ENCODE measurements around the gene SEMA6A. TPM values are rescaled to one million over a fixed set of nuclear protein-coding genes. Genes with fewer than 3 reads are reported as not detected.

Gene SEMA6A
- total RNA-seq, 4 donors from 2014 or later: 2.5 to 6.5 (median 2.7) TPM

GRCh38 chr5:116573702-116574366 lies 789 bp downstream of the SEMA6A start:
- no peaks in the 10 kb centered on the region for H3K9me3 ChIP-seq
- no peaks in the 10 kb centered on the region for H3K36me3 ChIP-seq
- H3K4me3 ChIP-seq: peak overlapping the region; percentile 50 to 67 (median 60)
- ATAC-seq (no peak), DNase-seq (no peak)
- no peak for TF ChIP-seq CTCF (IDR thresholded peaks at IDR 0.05 in 4 of 5, conservative IDR thresholded peaks at IDR 0.05 in 1 of 5)
- no peak for TF ChIP-seq POLR2A (IDR thresholded peaks at IDR 0.05)
- peaks cover 13 to 30% of the 10 kb centered on the region in 2 donors for H3K4me1 ChIP-seq
- peaks cover 56 to 60% (median 59%) of the 10 kb centered on the region in 3 donors for H3K27me3 ChIP-seq
- intact Hi-C loops (cut with DNase I; ENCODE audit: low total_unique reads) (loop anchor here (2.0 to 10.0 kb wide), 2 partner anchors 79 to 439 kb away; no protein-coding TSS in a partner anchor), in situ Hi-C loops (cut with MboI; ENCODE audit: low sequenced_read_pairs in 4 of 4) (loop anchor here in 1 of 4 donors (25.0 kb wide), 1 partner anchor 437 kb away; no protein-coding TSS in a partner anchor)
- peak overlapping the region; percentile 60 to 77 (median 72) for H3K27ac ChIP-seq

- peak overlapping the region; percentile 60 to 77 (median 72) for H3K27ac ChIP-seq
- no peaks in the 10 kb centered on the region for H3K36me3 ChIP-seq
- peak overlapping the region; percentile 50 to 67 (median 60) for H3K4me3 ChIP-seq
- in situ Hi-C loops (cut with MboI; ENCODE audit: low sequenced_read_pairs in 4 of 4) (loop anchor here in 1 of 4 donors (25.0 kb wide), 1 partner anchor 436 kb away; no protein-coding TSS in a partner anchor), intact Hi-C loops (cut with DNase I; ENCODE audit: low total_unique reads) (loop anchor here (10.0 kb wide), 1 partner anchor 438 kb away; no protein-coding TSS in a partner anchor)
- peaks cover 61 to 66% (median 62%) of the 10 kb centered on the region in 3 donors for H3K27me3 ChIP-seq
- no peaks in the 10 kb centered on the region for H3K9me3 ChIP-seq
- TF ChIP-seq POLR2A (IDR thresholded peaks at IDR 0.05) (no peak), CTCF (IDR thresholded peaks at IDR 0.05 in 4 of 5, conservative IDR thresholded peaks at IDR 0.05 in 1 of 5) (no peak)
- ATAC-seq (peak in 1 of 2 donors; percentile 3), DNase-seq (no peak)
- peaks cover 13 to 30% of the 10 kb centered on the region in 2 donors for H3K4me1 ChIP-seq
These were observed 1.3 kb downstream of the SEMA6A start for GRCh38 chr5:116573279-116573701.

- H3K27me3 ChIP-seq: peaks cover 63 to 72% (median 66%) of the 10 kb centered on the region in 3 donors
- peak overlapping the region; percentile 50 to 67 (median 60) for H3K4me3 ChIP-seq
- ATAC-seq: no peak
- intact Hi-C loops (cut with DNase I; ENCODE audit: low total_unique reads) (loop anchor here (10.0 kb wide), 1 partner anchor 438 kb away; no protein-coding TSS in a partner anchor), in situ Hi-C loops (cut with MboI; ENCODE audit: low sequenced_read_pairs in 4 of 4) (loop anchor here in 1 of 4 donors (25.0 kb wide), 1 partner anchor 435 kb away; no protein-coding TSS in a partner anchor)
- no peaks in the 10 kb centered on the region for H3K36me3 ChIP-seq
- TF ChIP-seq CTCF (IDR thresholded peaks at IDR 0.05 in 4 of 5, conservative IDR thresholded peaks at IDR 0.05 in 1 of 5) (peak in 1 of 5 experiments; percentile 19), POLR2A (IDR thresholded peaks at IDR 0.05) (no peak)
- peak overlapping the region; percentile 60 to 77 (median 72) for H3K27ac ChIP-seq
- no peak for DNase-seq
- H3K4me1 ChIP-seq: peaks cover 13 to 30% of the 10 kb centered on the region in 2 donors
- H3K9me3 ChIP-seq: no peaks in the 10 kb centered on the region
These were observed 2.0 kb downstream of the SEMA6A start for GRCh38 chr5:116572350-116573278.

- TF ChIP-seq POLR2A (IDR thresholded peaks at IDR 0.05): no peak
- TF ChIP-seq CTCF (IDR thresholded peaks at IDR 0.05 in 4 of 5, conservative IDR thresholded peaks at IDR 0.05 in 1 of 5): no peak
- Histone ChIP-seq H3K9me3 (no peaks in the 10 kb centered on the region), H3K4me3 (peak overlapping the region; percentile 50 to 67 (median 60)), H3K4me1 (peaks cover 13 to 30% of the 10 kb centered on the region in 2 donors), H3K27ac (peak overlapping the region in 2 of 4 donors; percentile 60 to 77), H3K27me3 (peaks cover 63 to 76% (median 70%) of the 10 kb centered on the region in 3 donors), H3K36me3 (no peaks in the 10 kb centered on the region)
- in situ Hi-C loops (cut with MboI; ENCODE audit: low sequenced_read_pairs in 4 of 4): loop anchor here in 1 of 4 donors (25.0 kb wide), 1 partner anchor 434 kb away; no protein-coding TSS in a partner anchor
- intact Hi-C loops (cut with DNase I; ENCODE audit: low total_unique reads): loop anchor here (10.0 kb wide), 1 partner anchor 437 kb away; no protein-coding TSS in a partner anchor
- ATAC-seq: no peak
- DNase-seq: no peak
These were observed 2.9 kb downstream of the SEMA6A start for GRCh38 chr5:116571568-116572349.

Measured in gastrocnemius medialis (tissue), 4 donors.